NCI-H774 (cell line): ENCODE data around the gene PCAT6.
"Not testable (repeated sequence)": the region's sequence is repeated elsewhere in the genome, so short reads cannot be mapped to it uniquely, and the experiment has no call there.

Experiments used
- DNase-seq: peaks from one replicate; lab custom pipeline; 2025; lab: John Stamatoyannopoulos, UW

The PCAT6 gene

DNA sequence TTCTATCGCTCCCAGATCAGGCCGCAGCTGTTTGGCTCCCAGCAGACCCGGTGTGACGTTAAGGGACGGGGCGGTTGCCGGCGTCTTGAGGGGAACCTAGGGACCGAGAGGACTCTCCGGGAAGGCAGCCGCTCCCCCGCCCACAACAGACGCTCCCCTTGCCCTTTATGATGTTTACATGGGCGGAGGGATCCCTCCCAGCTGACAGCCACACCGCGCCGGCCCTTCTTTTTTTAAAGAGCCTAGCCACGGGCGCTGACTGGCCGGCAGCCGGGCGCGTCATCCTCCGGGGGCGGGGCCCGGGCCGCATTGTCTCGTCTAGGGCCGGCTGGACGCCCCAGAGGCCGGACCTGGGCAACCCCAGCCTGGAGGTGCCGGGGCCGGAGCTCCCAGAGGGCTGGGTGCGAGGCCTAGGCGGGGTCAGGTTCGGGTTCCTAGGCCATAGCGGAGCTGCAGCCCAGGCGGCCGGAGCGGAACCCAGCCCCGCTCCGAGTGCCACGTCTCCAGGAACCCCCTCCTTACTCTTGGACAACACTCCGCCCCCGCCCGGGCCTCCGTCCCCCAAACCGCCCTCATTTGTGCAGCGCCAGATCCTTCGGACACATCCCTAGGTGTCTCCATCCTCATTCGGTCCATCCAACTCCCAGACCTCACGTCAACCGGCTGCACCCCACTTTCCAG is at the start of gene PCAT6:
Gene PCAT6 (plus strand): TSS at position 340 of the 681 bp plus-strand sequence.
- DNase-seq = peak; percentile 95

- no peak for DNase-seq
Observed at GRCh38 chr1:202762019-202762418, 48.7 kb upstream of the PCAT6 start.

- no peak for DNase-seq
Observed at GRCh38 chr1:202765721-202766120, 45.0 kb upstream of the PCAT6 start.

GRCh38 chr1:202770135-202770534 is 40.6 kb upstream of the PCAT6 start:
- DNase-seq = no peak

GRCh38 chr1:202781180-202781579 is 29.6 kb upstream of the PCAT6 start:
- no peak for DNase-seq

- DNase-seq = no peak
Observed at GRCh38 chr1:202786804-202787203, 23.9 kb upstream of the PCAT6 start.

DNA sequence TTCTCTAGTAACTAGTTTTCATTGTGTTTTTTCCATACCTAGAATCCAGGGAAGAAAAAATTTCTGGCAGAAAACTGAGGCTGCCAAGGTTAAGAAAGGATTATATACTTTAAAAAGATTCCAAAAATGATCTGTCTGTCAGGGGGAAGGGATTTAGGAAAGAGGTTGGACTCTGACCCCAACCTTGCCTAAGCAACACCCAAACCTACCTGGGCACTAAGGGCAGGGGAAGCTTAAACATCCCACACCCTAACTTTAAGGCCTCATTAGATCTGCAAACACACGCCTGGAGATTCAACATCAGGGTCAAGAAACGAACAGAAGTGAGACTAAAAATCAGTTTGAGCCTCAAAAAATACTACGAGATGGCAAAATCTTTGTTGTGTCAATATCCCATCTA is 22.0 kb upstream of the PCAT6 start:
- no peak for DNase-seq

DNA sequence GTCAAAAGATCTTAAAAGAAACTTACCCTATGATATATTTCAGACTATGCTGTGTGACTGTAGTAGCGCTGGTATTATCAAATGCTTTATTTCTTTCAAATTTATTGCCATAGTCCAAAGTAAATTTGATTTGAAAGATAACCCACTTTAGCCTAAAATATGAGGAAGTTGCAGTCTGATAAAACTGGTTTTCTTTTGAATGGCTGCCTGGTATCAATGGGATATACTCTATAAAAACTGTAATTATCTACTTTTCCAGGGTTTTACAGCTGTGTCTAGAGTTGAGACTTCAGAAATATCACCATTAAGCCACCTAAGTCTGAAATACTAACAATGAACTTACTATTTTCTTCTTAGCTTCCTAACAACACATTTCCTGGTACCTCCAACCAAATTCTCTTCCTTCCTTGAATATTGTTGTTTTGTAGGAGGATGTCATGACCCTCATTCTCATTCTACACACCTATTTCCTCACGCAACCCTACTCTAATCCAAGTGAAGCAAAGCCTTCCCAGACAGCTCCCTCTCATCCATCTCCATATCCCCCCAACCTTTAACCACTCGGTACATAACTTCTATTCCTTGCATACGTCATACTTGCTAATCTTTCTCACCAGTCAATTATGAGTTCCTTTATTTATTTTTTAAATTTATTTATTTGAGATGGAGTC is 19.5 kb upstream of the PCAT6 start:
- DNase-seq = no peak

- no peak for DNase-seq
Observed at GRCh38 chr1:202794051-202794740, 16.6 kb upstream of the PCAT6 start.

- DNase-seq = not testable (repeated sequence)
Observed at GRCh38 chr1:202794931-202795330, 15.8 kb upstream of the PCAT6 start.

DNA sequence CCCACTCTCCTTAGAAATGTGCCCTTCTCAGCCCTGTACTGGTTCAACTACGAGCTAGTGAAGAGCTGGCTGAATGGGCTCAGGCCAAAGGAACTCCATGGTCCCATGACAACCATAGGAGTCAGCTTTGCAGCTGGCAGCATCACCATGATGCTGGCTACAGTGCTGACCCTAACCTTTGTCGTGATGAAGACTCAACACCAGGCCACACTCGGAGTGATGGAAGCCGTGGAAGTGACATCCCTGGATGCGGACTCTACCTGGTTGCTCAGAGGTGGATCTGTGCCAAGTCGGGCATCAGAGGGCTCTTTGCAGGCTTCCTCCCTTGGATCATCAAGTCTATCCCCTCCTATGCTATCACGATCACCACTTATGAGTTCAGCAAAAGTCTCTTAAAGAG is 14.1 kb upstream of the PCAT6 start:
- DNase-seq = no peak

DNA sequence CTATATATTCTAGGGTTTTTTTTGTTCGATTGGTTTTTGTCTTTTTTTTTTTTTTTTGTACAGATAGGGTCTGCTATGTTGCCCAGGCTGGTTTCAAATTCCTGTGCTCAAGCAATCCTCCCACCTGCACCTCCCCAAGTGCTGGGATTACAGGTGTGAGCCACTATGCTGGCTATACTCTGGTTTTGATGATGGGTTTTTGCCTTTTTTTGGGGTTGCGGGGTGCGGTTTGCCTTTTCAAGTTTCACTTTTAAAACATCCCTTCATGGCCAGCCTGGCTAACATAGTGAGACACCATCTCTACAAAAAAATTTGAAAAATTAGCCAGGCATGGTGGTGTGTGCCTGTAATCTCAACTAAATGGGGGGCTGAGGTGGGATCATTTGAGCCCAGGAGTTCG is 12.5 kb upstream of the PCAT6 start:
- no peak for DNase-seq

DNA sequence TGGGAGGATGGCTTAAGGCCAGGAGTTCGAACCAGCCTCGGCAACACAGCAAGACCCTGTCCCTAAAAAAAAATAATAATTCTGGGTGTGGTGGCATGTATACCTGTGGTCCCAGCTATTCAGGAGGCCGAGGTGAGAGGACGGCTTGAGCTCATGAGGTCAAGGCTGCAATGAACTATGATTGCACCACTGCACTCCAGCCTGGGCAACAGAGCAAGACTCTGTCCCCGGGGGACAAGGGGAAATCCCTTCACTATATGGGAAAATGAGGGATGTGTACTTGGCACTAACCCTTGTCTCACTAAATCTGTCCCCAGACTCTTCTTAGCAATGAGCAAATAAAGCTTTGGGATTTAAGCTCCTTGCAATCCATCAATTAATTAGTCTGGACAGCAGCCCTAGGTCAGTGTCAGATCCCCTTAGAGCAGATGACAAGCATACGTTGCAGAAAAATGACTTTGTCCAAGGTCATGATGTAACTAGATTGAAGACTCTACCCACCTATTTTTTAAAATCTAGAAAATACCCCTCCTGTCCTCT is 11.9 kb upstream of the PCAT6 start:
- no peak for DNase-seq

DNA sequence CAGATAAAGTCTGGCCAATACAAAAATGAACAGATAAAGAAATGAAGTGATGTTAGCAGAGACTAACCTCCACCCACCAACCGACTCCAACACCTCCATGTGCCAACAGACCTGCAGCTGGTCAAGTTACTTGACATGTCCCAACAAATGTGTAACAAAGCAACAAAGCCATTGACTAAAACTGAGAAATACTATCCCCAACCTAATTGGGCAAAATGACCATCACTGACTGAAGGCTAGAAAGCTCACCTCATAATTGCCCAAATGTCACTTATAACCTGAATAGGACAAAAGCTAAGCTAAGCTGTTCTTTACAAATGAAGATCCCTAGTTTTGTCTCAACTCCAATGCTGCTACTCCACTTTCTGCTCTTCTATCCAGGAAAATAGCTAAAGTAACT is 10.0 kb upstream of the PCAT6 start:
- no peak for DNase-seq

DNA sequence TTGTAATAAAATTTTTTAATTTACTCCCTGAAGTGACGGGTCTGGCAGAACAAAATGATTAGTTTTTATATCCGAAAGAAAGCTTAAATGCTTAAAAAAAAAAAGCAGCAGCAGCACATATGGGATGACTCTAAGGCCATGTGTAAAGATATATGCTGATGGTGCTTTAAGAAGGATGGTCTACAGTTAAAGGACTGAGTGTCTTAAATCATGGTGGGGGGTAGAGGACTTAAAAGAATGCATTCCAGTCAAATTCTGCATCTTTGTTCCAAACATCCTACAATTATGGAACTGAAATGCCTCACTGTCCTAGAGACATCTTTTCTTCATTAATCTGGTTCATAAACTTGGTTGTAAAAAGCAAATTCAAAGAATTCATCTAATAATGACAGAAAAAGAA is 9.6 kb upstream of the PCAT6 start:
- no peak for DNase-seq

DNA sequence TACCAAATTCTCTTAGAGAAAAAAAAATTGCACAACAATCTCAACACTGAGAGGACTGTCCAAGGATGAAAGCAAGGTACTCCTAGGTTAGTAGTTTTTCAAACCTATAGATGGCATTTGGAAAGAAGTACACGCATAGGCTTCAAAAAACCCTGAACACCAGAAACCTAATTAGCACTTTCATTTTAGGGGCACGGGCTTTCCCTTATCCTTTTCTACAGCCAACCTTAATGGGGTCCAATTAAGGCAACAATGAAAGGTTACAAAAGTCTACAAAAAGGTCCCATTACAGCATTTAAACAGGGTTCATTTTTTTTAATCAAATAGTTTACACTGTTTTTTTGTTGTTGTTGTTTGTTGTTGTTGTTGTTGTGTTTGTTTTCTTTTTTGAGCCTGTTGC is 8.7 kb upstream of the PCAT6 start:
- no peak for DNase-seq

DNA sequence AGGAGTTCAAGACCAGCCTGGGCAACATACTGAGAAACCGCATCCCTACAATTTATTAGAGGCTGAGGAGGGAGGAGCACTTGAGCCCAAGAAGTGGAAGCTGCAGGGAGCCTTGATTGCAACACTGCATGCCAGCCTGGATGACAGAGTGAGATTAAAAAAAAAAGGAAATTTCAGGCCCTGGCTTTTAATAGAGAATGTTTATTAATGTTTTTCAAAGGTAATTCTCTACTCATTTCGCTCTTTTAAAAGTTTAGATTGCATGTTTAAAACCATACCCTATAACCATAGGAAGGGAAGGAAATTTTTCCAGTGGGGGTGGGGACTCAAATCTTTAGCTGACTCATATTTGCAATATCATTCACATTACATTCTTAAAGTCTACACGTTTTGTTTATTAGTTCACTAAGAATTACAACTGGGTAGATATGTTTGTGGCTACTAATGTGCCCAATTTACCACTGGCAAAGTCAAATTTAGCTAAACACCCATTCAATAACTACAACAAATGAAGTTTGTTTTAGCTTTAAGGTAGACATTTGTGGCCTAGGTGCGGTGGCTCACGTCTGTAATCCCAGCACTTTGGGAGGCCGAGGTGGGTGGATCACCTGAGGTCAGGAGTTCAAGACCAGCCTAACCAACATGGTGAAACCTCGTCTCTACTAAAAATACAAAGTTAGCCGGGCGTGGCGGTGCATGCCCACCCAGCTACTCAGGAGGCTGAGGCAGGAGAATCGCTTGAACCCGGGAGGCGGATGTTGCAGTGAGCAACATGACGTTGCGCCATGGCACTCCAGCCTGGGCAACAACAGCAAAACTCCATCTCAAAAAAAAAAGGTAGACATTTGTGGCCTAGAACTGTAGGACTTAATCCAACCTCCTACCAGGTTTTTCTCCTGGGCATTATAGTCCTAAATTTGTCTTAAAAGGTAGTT is 7.5 kb upstream of the PCAT6 start:
- no peak for DNase-seq

- DNase-seq = no peak
Observed at GRCh38 chr1:202804126-202804525, 6.6 kb upstream of the PCAT6 start.

DNA sequence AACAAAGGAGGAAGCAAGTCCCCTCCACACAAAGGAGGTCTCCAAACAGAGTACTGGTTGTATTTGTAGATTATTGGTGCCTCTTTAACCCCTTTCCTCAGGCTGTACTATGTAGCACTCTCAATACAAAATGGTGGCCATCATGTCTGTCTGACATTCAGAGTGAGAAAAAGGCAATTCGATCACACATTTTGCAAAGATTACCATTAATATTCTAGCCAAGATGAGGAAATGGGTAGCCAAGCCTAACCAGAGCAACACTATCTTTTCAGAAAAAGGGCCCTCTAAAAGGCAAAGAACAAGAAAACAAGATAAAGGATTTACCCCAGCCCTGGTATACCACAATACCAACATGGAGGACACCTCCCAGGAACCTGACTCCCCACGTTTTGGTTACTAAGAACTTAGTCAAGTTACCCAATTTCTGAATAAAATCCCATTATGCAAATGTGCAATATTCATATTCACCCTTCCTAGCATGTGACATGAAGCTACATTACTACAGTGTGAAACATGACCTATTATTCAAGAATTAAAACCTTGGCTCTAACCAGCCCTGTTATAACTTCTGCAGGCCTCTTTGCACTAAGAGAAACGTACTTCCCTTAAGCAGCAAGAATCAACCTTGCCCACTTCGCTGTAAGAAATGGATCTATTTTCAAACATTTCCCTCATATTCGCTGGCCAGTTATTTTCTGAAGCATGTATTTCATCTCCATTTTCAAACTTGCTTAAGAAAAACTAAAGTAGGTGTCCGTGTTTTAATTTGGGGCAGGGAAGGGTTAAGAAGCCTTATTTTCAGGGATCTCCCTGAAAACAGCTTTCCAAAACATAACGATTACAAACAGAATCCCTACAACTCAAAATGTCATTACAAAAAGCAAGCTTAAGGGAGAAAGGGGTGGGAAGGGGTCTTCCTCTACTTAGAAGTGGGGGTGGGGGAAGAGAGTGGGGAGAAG is 4.6 kb upstream of the PCAT6 start:
- no peak for DNase-seq

- no peak for DNase-seq
Observed at GRCh38 chr1:202806845-202807450, 3.8 kb upstream of the PCAT6 start.
